GM12801 (cell line): ENCODE data around the gene LRRC53.

Source experiments
- TF ChIP-seq, protein P1 (sequence below): IDR thresholded peaks from one replicate; pipeline ENCODE4 v1.5.1; 2011; ENCODE audit warnings: control low read depth; ENCODE audit not compliant: insufficient read length; ENCODE audit errors: extremely low read depth

The LRRC53 gene

DNA sequence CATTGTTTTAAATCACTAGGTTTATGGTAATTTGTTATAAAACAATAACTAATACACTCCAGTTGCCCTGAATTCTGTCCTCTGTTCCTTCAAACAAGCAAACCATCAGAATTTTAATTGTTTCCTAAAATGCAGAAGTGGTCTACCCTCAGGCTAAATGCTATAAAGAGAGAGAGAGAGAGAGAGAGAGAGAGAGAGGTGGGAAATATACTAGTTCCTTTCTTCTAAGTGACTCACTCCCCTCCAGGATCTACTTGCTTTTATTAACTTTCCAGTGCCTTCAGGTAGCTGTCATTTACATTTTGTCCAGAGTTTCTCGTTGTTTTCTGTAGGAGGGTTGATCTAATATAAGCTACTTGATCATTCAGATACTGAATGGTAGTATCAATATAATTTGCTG is 26.4 kb downstream of the LRRC53 start:
- TF ChIP-seq, protein P1, sequence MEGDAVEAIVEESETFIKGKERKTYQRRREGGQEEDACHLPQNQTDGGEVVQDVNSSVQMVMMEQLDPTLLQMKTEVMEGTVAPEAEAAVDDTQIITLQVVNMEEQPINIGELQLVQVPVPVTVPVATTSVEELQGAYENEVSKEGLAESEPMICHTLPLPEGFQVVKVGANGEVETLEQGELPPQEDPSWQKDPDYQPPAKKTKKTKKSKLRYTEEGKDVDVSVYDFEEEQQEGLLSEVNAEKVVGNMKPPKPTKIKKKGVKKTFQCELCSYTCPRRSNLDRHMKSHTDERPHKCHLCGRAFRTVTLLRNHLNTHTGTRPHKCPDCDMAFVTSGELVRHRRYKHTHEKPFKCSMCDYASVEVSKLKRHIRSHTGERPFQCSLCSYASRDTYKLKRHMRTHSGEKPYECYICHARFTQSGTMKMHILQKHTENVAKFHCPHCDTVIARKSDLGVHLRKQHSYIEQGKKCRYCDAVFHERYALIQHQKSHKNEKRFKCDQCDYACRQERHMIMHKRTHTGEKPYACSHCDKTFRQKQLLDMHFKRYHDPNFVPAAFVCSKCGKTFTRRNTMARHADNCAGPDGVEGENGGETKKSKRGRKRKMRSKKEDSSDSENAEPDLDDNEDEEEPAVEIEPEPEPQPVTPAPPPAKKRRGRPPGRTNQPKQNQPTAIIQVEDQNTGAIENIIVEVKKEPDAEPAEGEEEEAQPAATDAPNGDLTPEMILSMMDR = no peak

DNA sequence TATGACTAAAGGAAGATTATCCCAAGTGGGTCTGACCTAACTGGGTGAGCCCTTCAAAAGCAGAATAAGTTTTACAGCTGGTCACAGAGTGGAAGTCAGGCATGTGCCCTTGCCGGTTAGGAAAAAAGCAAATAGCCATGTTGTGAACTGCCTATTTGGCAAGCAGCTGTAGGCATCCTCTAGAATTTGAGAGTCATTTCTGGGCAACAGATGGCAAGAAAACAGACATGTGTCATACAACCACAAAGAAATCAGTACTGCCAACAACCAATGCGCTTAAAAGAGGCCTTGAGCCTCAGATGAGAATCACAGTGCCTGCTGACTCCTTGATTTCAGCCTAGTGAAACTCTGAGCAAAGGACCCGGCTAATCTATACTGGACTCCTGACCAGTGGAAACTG is 26.8 kb downstream of the LRRC53 start:
- TF ChIP-seq, protein P1 = no peak

DNA sequence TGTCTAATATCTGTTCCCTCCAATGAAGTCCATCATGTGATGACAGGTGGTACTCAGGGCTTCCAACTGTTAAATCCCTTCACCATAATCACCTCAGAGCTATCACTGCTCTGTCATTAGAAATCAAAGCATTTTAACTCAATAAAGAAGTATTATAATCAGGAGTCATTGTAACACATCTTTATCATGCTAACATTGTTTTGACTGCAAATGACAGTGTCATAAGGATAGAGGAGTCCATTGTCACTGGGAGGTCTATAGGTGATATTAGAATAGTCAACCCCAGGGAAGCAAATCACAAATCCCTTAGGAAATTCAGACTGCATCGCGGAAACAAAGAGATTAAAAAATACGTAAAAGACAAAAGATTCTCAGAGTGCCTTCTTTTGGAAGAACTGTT is 30.8 kb downstream of the LRRC53 start:
- TF ChIP-seq, protein P1 = no peak

DNA sequence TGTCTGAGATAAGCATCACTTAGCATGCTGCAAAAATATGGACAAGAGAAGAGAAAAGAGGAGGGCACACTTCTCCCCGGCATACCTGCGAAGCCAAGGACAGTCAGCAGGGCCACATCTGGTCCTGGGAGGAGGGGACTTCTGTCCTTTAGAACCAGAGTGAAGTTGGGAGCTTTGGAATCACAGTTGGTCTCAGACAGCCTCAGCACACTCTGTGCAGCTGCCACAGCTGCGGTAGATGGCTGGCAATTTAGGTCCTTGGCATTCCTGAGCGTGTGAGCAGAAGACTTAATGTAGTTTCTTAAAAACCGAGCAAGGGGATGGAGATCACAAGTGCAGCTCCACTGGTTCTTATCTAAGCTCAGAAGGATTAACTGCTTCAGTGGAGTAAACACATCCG is 32.3 kb downstream of the LRRC53 start:
- TF ChIP-seq, protein P1 = no peak

DNA sequence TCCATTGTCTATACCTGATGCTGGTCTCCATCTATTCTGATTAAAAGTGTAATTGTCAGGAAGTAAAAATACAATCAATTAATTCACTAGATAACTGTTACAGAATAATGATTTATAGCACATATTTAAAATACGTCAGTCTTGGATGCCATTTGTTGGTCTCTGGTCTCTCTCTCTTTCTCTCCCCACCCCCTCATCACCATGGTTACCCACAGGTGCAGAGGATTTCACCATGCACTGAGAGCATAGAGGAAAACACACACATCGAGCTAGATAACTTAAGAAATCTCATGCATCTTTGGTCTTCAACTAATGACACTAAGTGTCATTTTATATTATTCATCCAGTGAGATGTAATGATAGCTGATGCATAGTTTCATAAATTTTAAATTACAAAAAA is 33.4 kb downstream of the LRRC53 start:
- TF ChIP-seq, protein P1 = no peak

DNA sequence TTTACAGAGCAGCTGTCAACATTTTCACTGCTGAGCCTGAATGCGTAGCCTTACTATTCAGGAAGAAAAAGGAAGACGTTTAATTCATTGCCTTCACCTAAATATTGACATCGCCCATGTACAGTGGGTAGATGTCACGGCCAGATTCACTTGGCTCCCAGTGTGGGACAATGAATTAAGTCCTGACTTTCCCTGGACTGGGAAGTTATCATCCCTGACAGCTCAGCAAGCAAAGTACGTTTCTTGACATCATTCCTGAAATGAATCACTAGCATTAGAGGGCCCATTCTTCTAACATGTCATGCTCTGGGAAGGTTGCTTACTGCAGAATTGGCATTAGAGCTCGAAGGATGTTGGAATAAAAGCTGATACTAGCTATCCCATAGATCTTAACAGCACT is 37.8 kb downstream of the LRRC53 start:
- TF ChIP-seq, protein P1 = no peak

DNA sequence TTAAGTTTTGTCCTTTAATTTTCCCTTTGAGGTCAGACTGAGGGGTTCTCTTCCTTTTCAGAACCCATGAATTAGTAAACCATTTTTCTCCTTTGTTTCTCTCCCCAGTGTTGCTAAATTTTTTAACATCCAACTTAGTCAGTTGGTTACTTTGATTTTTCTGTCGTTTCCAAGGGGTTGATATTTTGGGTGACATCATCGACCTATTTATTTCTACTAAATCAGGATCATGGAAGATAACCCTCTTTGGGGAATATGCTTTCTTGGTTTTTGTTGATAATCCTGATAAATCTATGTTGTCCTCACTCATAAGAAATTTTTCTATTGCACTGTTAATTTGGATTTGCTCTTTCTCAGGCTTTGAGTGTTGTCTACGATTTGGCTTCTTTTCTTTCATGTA is 40.9 kb downstream of the LRRC53 start:
- TF ChIP-seq, protein P1 = no peak

DNA sequence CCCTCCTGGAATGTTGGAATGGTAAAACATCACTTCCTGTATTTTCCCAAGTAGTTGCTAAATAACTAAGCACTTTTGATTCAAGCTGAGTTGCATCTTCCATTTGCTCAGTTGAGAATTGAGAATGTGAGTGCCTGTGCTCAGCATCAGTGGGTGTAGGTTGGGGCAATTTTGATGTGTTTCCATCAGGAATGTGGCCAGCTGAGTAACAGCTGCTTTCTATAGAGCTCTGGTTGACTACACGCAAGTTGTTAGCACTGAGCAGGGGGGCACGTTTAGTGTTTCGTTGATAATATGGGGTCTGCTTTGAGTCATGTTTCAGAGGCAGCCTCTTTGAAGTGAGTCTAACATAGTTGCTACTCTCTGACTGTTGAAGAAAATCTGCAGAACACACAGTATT is 41.5 kb downstream of the LRRC53 start:
- TF ChIP-seq, protein P1 = no peak
